Activated CD4-positive, alpha-beta T cell treated with anti-CD3 and anti-CD28 coated beads, Interleukin-2, amount 50 U/mL, for 24 hours (primary cell): ENCODE measurements around the gene RABL6.
"Not testable (repeated sequence)": the region's sequence is repeated elsewhere in the genome, so short reads cannot be mapped to it uniquely, and the experiment has no call there.

Experiments
- DNase-seq, 2 donors: peaks; one replicate each; pipeline ENCODE4 v3.0.0-alpha.2; 2020; ENCODE audit warnings: low read depth in 1 of 2, low spot score in 1 of 2

RABL6 gene

DNA sequence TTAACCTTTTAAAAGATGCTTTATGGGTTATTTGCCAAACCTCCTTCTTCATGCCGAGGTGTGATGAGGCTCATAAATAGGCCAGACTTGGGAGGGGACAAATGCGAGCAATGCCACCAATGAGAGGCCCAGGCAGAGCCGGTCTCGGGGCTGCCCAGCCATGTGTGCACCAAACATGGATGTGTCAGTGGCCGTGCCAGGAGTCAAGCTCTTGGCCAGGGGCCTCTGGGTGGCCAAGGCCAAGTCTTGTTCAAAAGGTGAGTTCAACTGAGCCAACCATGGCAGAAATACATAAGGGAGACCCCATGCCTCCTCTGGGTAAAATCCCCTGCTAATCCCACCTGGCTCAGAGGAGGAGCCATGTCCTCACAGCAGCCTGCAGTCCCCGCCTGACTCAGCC, 32.6 kb upstream of the RABL6 start:
- DNase-seq, result no peak

DNA sequence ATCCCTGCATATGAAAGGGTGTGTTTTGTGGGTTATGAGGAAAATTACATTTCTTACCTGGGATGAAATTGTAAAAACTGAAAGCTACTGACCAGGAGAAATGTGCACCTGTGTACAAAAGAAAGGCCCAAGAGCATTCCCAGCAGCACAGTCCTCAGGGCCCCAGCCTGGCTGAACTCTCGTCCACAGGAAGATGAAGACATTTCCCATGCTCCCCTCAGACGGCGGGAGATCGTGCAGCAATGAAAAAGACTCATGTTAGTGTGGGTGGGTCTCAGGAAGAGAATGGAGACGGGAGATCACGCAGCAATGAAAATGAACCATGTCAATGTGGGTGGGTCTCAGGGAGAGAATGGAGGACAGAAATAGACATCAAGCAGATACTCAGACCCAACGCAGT, 30.8 kb upstream of the RABL6 start:
- DNase-seq, result no peak

DNA sequence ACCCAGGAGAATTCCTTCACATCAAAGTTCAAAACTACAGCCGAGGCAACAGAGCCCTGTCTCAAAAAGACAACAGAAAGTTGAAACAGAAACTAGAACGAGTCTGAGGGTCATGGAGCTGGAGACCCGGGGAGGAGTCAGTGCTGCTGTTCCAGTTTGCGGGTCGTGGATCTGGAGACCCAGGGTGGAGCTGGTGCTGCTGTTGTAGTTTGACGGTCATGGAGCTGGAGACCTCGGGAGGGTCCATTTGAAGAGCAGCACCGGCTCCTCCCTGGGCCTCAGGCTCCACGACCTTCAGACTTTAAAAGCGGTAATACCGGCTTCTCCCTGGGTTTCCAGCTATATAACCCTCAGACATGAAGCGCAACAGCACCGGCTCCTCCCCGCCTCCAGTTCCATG, 30.4 kb upstream of the RABL6 start:
- DNase-seq, result no peak

DNA sequence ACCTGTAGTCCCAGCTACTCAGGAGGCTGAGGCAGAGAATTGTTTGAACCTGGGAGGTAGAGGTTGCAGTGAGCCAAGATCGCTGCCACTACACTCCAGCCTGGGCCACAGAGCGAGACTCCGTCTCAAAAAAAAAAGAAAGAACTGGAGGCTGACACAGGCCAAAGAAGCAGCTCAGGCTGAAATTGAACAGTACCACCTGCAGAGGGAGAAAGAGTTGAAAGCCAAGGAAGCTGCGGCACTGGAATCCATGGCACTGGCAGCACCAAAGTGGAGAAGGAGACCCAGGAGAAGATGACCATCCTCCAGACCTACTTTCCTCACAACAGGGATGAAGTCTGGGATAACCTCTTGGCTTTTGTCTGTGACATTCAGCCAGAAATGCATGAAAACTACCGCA, 27.9 kb upstream of the RABL6 start:
- no peak for DNase-seq

DNA sequence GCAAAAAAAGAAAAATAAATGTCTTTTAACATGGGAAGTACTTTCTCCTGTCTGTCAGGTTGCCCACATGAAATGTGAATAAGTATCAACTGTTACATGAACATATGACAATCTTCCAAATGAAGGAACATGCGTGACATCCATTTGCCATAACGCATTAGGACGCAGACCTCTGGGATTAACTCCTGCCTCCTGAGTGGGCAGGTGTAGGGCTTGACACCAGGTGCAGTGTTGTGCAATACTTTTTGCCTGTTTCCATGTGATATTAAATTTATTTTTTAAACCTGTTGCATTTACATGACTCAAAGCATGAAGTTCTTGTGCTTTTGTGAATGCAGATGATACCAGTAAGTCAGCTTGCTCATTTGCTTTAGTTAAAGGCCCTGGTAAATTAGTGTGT, 25.3 kb upstream of the RABL6 start:
- DNase-seq, result no peak

DNA sequence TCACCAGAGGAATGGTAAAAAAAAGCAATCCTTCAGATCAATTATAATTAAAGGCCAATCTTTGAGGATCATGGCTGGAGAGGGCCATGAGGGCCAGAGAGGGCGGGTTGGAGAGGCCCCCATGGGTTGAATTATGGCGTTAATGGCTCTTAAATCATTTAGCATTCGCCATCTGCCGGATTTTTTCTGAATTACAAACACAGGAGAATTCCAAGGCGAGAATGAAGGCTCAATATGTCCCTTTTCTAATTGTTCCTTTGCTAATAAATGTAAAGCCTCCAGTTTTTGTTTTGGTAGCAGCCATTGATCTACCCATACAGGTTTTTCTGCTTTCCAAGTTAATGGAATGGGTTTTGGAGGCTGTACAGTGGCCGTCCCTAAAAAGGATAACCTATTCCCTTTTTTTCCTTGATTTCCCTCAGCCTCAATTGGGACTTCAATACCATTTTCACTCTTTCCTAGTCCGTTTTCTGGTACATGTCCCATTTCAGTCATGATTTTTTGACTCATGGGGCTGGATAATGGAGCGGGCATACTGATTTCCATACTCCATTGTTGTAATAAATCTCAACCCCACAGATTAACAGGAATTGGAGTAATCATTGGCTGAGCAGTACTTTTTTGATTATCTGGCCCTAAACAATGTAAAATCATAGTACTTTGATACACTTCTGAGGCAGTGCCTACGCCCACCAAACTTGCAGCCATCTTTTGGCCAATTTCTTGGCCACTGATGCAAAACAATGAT, 23.3 kb upstream of the RABL6 start:
- no peak for DNase-seq

DNA sequence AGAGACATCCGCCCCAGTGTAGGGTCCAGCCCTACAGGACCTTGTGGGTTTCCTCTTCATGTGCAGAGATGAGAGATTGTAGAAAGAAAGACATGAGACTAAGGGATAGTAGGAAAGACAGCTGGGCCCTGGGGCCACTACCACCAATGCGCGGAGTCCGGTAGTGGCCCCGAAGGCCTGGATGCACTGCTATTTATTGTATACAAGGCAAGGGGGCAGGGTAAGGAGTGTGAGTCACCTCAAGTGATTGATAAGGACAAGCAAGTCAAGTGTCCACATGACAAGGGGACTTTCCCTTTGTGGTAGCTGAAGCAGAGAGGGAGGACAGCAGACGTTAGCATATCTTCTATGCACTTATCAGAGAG, 22.8 kb upstream of the RABL6 start:
- no peak for DNase-seq

DNA sequence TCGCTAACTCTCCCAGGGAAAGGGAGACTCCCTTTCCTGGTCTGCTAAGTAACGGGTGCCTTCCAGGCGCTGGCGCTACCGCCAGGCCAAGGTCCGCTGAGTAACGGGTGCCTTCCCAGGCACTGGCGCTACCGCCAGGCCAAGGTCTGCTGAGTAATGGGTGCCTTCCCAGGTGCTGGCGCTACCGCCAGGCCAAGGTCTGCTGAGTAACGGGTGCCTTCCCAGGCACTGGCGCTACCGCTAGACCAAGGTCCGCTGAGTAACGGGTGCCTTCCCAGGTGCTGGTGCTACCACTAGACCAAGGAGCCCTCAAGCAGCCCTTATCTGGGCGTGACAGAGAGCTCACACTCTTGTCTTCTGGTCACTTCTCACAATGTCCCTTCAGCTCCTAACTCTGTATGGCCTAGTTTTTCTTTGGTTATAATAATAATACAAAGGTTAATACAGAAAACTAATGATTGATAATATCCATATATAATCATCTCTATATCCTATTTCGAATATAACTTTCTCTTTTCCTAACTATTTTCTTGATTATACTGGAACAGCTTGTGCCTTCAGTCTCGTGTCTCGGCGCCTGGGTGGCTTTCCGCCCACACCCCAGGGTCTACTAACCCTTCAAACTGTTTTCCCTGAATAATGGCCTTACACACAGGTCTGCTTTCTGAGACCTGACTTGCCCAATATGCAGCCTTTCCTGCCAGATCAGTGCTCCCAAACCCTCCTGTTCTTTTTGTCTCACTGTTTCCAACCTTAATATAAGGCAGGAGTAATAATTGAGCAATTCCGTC, 22.0 kb upstream of the RABL6 start:
- DNase-seq, result not testable (repeated sequence)

DNA sequence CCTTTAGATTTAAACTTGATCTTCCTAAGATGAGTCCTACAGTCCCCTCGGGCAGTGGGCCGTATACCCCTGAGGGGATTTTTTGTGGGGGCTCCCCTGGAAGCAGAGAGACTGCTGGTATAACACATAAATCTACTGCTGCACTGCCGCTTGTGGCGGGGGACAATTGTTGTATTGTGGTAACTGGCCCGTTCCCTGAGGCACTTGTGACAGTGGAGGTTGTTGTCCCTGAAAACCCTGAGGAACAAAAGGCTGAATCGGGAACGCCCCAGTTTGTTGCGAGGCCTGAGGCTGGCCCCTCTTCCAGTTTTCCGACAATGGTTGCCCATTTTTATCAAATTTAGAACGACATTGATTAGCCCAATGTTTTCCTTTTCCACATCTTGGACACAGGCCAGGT, 21.3 kb upstream of the RABL6 start:
- no peak for DNase-seq

DNA sequence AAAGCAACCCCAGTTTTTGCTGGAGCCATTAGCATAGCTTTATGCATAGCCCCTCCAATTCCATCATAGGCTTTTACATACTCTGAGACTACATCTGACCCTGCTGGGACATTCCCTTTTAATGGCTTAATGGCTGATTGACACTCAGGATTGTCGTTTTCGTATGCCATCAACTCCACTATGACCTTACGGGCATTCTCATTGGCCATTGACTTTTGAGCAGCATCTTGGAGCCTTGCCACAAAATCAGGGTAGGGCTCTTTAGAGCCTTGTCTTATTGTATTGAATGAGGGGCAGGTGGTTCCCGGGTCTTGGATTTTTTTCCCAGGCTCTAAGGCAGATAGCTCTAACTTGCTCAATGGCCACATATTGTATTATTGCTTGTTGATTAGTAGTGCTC, 20.8 kb upstream of the RABL6 start:
- not testable (repeated sequence) for DNase-seq

DNA sequence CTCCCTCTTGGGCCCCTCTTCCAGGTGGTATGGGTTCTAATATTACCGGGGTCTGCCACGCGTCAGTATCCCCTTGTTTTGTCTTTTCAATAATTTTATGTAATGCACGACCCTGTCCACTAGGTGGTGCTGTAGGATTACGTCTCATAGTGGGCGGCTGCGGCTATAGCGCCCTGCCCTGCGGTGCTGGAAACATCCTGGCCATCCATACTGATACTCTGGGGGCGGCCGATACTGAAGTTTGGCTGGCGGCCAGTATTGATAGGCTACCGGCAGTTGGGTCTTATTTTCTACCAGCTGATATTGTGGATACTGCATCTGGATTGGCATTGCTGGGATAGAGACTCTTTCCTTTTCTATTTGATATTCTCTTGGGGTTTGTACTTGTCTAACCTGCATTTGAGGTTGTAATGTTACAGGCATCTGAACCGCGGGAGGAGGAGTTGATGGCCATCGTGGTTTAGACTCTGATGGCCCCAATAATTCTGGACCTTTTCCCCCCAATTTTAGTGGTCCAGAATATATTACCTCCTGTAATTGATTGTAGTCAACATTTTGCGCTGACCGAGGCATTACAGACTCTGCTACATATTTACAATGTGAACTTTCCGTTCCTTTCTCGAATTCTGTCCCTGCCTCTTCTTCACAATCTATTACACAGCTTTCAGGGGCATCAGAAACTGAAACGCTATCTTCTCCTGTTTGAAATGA, 19.9 kb upstream of the RABL6 start:
- peak; percentile 44 to 66 for DNase-seq

DNA sequence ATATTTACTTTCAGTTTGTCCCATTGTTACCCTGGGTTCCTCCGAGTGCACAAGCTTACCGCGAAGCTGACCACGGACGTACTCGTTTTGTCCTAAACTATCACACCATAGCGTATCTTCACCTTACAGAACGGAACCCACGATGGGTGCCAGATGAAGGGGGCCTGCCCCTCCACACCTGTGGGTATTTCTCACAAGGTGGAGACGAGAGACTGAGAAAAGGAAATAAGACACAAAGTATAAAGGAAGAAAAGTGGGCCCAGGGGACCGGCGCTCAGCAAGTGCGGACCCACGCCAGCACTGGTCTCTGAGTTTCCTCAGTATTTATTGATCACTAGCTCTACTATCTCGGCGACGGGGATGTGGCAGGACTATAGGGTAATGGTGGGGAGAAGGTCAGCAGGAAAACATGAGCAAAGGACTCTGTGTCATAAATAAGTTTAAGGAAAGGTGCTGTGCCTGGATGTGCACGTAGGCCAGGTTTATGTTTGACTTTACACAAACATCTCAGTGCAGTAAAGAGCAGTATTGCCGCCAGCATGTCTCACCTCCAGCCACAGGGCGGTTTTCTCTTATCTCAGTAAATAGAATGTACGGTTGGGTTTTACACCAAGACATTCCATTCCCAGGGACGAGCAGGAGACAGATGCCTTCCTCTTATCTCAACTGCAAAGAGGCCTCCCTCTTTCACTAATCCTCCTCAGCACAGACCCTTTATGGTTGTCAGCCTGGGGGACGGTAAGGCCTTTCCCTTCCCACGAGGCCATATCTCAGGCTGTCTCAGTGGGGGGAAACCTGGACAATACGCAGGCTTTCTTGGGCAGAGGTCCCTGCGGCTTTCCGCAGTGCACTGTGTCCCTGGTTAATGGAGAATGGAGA, 18.9 kb upstream of the RABL6 start:
- DNase-seq, result not testable (repeated sequence)

DNA sequence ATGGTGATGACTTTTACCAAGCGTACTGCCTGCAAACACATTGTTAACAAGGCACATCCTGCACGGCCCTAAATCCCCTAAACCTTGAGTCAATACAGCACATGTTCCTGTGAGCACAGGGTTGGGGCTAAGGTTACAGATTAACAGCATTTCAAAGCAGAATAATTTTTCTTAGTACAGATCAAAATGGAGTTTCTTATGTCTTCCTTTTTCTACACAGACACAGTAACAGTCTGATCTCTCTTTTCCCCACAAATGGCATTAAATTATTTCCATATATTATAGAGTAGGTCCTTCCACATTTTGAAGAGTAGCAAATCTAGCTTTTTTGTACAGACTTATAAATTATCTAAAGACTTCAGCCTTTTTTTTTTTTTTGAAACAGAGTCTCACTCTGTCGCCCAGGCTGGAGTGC, 18.2 kb upstream of the RABL6 start:
- no peak for DNase-seq

DNA sequence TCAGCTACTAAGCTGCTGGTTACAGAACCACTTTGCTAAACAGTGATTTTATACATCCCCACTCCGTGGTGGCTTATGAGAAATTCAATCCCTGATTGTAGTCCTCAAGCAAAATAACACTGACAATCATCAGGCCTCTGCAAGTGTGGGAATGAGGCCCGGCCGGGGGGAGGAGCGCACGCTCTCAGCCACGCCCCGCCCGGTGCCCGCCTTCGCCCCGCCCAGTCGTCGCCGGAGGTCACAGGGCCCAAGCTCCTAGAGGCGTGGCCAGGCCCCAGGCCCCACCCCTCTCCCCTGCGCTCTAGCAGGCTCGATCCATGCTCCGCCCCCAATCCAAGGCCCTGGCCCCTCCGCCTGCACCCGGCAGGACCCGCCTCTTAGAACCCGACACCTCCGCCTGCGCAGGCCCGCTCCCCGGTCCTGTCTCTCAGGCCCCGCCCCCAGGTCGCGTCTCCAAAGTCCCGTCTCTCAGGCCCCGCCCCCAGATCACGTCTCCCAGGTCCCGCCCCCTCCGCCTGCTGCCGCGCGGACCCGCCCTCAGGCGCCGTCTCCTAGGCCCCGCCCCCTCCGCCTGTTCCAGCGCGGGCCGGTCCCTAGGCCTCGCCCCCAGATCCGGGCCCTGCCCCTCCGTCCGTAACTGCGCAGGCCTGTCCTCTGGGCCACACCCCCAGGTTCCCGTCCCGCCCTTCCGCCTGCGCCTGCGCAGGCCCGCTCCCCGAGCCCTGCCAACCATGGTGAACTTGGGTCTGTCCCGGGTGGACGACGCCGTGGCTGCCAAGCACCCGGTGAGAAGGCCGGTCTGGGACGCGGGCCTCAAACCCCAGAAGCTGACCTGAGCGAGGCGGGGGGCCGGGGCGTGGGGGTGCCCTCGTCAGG, 16.9 kb upstream of the RABL6 start, which contains the start of gene TMEM141:
Gene TMEM141 (plus strand): TSS at position 705 of the 876 bp plus-strand sequence. CDS start 27 bp downstream, at position 732.
- DNase-seq, result peak; percentile 99

DNA sequence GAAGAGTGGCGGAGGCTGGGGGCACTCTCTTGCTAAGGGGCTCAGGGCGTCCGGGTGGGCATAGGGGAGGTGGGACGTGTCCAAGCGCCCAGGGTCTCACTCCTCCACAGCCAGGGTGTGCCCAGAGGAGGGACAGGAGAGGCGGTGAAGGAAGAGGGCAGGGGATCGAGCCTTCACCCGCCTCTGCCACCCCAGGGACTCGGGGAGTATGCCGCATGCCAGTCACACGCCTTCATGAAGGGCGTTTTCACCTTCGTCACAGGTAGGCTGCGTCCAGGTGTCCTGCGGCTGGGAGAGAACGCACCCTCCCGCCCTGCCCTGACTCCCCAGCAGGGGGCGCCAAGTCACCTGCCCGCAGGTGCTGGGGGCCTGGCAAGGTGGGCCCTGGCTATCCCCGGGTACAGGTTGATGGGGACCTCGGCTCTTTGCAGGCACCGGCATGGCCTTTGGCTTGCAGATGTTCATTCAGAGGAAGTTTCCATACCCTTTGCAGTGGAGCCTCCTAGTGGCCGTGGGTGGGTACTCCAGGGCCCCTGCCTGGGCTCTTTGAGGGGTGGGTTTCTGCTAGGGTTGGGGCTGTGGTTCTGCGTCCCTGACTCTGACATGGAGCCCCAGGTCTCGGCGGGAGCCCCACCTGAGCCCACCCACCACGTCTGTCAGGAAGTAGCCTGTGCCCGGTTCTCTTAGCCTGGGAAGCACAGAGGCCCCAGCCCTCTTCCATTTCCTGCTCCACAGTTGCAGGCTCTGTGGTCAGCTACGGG, 16.1 kb upstream of the RABL6 start:
- DNase-seq, result peak; percentile 51 to 54

DNA sequence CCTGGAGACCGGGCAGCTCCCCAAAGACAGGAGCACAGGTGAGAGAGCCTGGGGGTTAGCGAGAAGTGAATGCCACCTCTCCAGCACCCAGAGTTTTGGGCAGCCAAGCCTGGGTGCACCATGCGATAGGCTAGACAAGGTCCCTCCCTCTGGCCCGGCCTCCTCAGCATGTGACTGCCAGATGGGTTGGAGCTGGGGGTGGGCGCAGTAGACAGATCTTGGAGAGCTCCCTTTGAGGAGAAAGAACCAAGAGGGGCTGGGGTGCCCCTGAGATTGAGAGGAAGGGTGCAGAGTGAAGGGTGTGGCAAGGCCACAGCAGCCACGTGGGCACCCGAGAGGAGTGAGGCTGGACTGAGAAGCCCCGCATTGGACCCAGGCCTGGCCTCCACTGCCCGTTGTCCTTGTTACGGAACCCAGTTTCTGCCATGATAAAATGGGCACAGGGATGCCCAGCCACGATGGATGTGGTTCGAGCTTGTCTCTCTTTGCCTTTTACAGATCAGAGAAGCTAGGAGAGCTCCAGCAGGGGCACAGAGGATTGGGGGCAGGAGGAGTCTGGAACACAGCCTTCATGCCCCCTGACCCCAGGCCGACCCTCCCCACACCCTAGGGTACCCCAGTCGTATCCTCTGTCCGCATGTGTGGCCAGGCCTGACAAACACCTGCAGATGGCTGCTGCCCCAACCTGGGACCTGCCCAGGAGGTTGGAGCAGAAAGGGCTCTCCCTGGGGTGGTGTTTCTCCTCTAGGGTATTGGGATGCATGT, 15.2 kb upstream of the RABL6 start:
- DNase-seq, result no peak

DNA sequence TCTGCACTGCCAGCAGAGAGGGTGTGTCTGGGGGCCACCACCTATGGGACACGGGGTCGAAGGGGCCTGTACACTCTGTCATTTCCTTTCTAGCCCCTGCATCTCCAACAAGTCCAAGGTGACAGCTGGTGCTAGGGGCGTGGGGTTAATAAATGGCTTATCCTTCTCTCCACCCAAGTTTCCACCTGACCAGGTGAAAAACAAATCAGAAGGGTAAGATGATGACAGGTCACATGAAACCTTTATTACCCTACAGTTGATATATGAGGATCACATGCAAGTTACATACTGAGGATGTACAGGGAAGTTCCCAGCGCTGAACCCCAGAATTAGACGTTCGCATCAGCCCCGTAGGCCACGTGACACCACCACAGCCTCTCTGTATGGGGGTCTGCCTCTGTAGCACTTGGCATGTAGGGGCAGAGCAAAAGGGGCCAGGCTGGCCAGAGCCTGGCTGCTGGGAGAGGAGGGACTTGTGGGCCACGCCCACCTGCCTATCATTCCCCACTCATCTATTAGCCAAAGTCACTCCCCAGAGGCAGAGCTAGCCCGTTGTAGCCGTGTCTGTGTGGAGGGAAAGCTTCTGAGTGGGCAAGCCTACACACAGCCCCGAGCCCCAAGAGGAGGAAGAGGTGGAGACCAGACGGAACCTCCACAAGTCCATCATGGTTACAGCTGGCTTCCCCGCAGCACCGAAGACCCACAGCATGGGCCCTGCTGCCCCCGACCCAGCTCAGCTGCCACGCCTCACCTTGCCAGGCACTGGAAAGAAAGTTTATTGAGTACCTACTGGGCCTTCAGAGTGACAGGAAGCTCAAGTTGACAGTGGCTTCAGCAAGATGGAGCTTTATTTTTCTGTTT, 14.4 kb upstream of the RABL6 start:
- DNase-seq, result no peak
